HepG2 (cell line): Measurements from ENCODE around the gene VPS18. TPM values are rescaled to one million over a fixed set of nuclear protein-coding genes. Genes with fewer than 3 reads are reported as not detected.

Source experiments
- ATAC-seq: fragments of 200-7000 bp; cut with Tn5 transposase; 3 replicates; pipeline ENCODE4 v1.9.1; 2020; ENCODE audit warnings: mild to moderate bottlenecking, moderate library complexity
- BruUV-seq: library from RNA; stranded (reverse); fragments of 400-500 nt; replicated peaks from 2 replicates; lab custom pipeline; 2021; lab: Mats Ljungman, UMichigan
- CTCF ChIA-PET: fragments of 300-600 bp; formaldehyde crosslinking; extraction: SDS; loops from one replicate; lab custom pipeline; 2021; ENCODE audit warnings: low total read pairs, inconsistent platforms, low intra/inter-chr PET ratio; lab: Yijun Ruan, JAX
- POLR2A ChIA-PET: fragments of 350-600 bp; sonication (Branson Sonifier 250); formaldehyde crosslinking; loops from one replicate; lab custom pipeline; 2020; ENCODE audit warnings: antibody characterized with exemption, inconsistent platforms; lab: Yijun Ruan, JAX
- DNase-seq: peaks from one replicate; pipeline ENCODE4 v3.0.0-alpha.2; 2015; ENCODE audit warnings: low spot score
- FAIRE-seq: peaks from 3 replicates; lab custom pipeline; 2011; peaks lifted over from hg19 to GRCh38; lab: Jason Lieb, UNC
- H2AFZ ChIP-seq: one replicate; pipeline ENCODE4 v1.6.1; 2011; ENCODE audit warnings: low read length, inconsistent platforms
- H3K27ac ChIP-seq: fragments of 300-600 bp; 3 replicates; pipeline ENCODE4 v1.8.0; 2011; ENCODE audit warnings: mixed run types, mild to moderate bottlenecking, mixed read lengths, low read length, inconsistent platforms; ENCODE audit not compliant: insufficient read depth; ENCODE audit errors: extremely low read length
- H3K27me3 ChIP-seq, 2 experiments: fragments of 200-600 bp in 1 of 2; 2 replicates in 1 of 2; 3 replicates in 1 of 2; pipeline versions ENCODE4 v1.6.0 to v1.8.0; 2011; ENCODE audit warnings: low read length in 2 of 2, mild to moderate bottlenecking in 2 of 2, moderate library complexity in 2 of 2, inconsistent platforms in 1 of 2; ENCODE audit not compliant: insufficient read depth in 2 of 2, control insufficient read depth in 1 of 2
- H3K36me3 ChIP-seq, 2 experiments: fragments of 200-600 bp in 1 of 2; replicated peaks in 1 of 2; 2 replicates in 1 of 2; 3 replicates in 1 of 2; pipeline versions ENCODE4 v1.5.1 to v1.8.0; 2011; ENCODE audit warnings: low read length in 2 of 2, inconsistent platforms in 1 of 2; ENCODE audit not compliant: insufficient read depth in 2 of 2, control insufficient read depth in 1 of 2
- H3K4me1 ChIP-seq: 2 replicates; pipeline ENCODE4 v1.5.1; 2012; ENCODE audit warnings: low read length, inconsistent platforms; ENCODE audit not compliant: insufficient read depth
- H3K4me2 ChIP-seq: 2 replicates; pipeline ENCODE4 v1.6.0; 2011; ENCODE audit warnings: low read depth, low read length, inconsistent platforms
- H3K4me3 ChIP-seq, 3 experiments: fragments of 200-600 bp in 1 of 3; sonication (generic), shearing (Covaris generic) in 1 of 3; replicated peaks in 1 of 3; 2 replicates each; pipeline ENCODE4 v1.5.1; 2011 to 2016; ENCODE audit warnings: low read length in 3 of 3, inconsistent platforms in 2 of 3, low read depth in 2 of 3, mild to moderate bottlenecking in 2 of 3, control low read depth in 1 of 3, mixed read lengths in 1 of 3; ENCODE audit not compliant: insufficient read depth in 1 of 3
- H3K79me2 ChIP-seq: one replicate; pipeline ENCODE4 v1.6.1; 2011; ENCODE audit warnings: low read length, inconsistent platforms; ENCODE audit not compliant: insufficient read depth
- H3K9ac ChIP-seq: 2 replicates; pipeline ENCODE4 v1.6.0; 2011; ENCODE audit warnings: mild to moderate bottlenecking, low read depth, low read length, inconsistent platforms; ENCODE audit not compliant: insufficient read depth
- H3K9me3 ChIP-seq: 2 replicates; pipeline ENCODE4 v1.5.1; 2012; ENCODE audit warnings: mild to moderate bottlenecking, low read length
- H4K20me1 ChIP-seq: 2 replicates; pipeline ENCODE4 v1.6.0; 2011; ENCODE audit warnings: inconsistent platforms, mild to moderate bottlenecking, low read length, moderate library complexity; ENCODE audit not compliant: insufficient read depth
- CREM ChIP-seq, 2 experiments: sonication (generic) in 1 of 2; formaldehyde crosslinking in 1 of 2; IDR thresholded peaks; 2 replicates each; pipeline versions ENCODE4 v1.4.0 to v1.6.1; 2016 to 2020; ENCODE audit warnings: antibody characterized with exemption in 1 of 2, mild to moderate bottlenecking in 1 of 2, missing genetic modification reagents in 1 of 2
- EEA1 ChIP-seq: sonication (generic); formaldehyde crosslinking; IDR thresholded peaks from 2 replicates; pipeline ENCODE4 v1.5.1; 2020; ENCODE audit warnings: mild to moderate bottlenecking, missing genetic modification reagents, borderline replicate concordance
- KAT7 ChIP-seq: IDR thresholded peaks from 2 replicates; pipeline ENCODE4 v1.6.1; 2018; ENCODE audit warnings: borderline replicate concordance, missing compliant biosample characterization
- MTA3 ChIP-seq: sonication (generic); formaldehyde crosslinking; IDR thresholded peaks from 2 replicates; pipeline ENCODE4 v1.4.0; 2020; ENCODE audit warnings: missing genetic modification reagents
- NFYB ChIP-seq: sonication (generic); formaldehyde crosslinking; IDR thresholded peaks from 2 replicates; pipeline ENCODE4 v1.4.0; 2020; ENCODE audit warnings: missing genetic modification reagents
- SOX13 ChIP-seq, 3 experiments: fragments of 450-650 bp in 1 of 3; sonication (generic) in 1 of 3; formaldehyde crosslinking in 1 of 3; IDR thresholded peaks in 2 of 3; conservative IDR thresholded peaks in 1 of 3; 2 replicates each; pipeline versions ENCODE4 v1.5.0 to v1.6.1; 2016 to 2020; ENCODE audit warnings: antibody characterized with exemption in 1 of 3, mild to moderate bottlenecking in 1 of 3, missing compliant biosample characterization in 1 of 3, missing genetic modification reagents in 1 of 3, moderate library complexity in 1 of 3
- SYNCRIP ChIP-seq: fragments of 200-400 bp; formaldehyde crosslinking; IDR thresholded peaks from 2 replicates; pipeline ENCODE4 v1.6.1; 2018; ENCODE audit warnings: mild to moderate bottlenecking, low read depth, low read length; ENCODE audit not compliant: insufficient read depth
- TCF7L2 ChIP-seq: IDR thresholded peaks from 2 replicates; pipeline ENCODE4 v1.6.1; 2011; ENCODE audit warnings: mild to moderate bottlenecking, low read depth, low read length, moderate library complexity
- TRIM24 ChIP-seq: sonication (generic); formaldehyde crosslinking; IDR thresholded peaks from 2 replicates; pipeline ENCODE4 v1.8.0; 2022; ENCODE audit warnings: mild to moderate bottlenecking, missing genetic modification reagents
- ZFX ChIP-seq: sonication (generic); formaldehyde crosslinking; IDR thresholded peaks from 2 replicates; pipeline ENCODE4 v1.4.0; 2020; ENCODE audit warnings: mild to moderate bottlenecking, low read depth, missing genetic modification reagents, moderate library complexity
- ZNF619 ChIP-seq: sonication (generic); formaldehyde crosslinking; IDR thresholded peaks from 2 replicates; pipeline ENCODE4 v1.4.0; 2020; ENCODE audit warnings: mild to moderate bottlenecking, missing genetic modification reagents
- ZNF629 ChIP-seq: sonication (generic); formaldehyde crosslinking; conservative IDR thresholded peaks from 2 replicates; pipeline ENCODE4 v1.5.0; 2020; ENCODE audit warnings: missing genetic modification reagents
- WGBS: methylation state at CpG from one replicate; pipeline ENCODE4 v1.1.6; 2017; ENCODE audit warnings: low lambda C conversion rate; 5-methylcytosine and 5-hydroxymethylcytosine counted together
- in situ Hi-C: cut with HindIII; loops from 2 replicates; pipeline ENCODE4 v1.10.0; 2017; ENCODE audit warnings: low pct_unique_long_range_greater_than_20kb; ENCODE audit not compliant: extremely low pct_ligation_motif_present
- intact Hi-C: fragments of 100-400 bp; cut with micrococcal nuclease; formaldehyde crosslinking; loops from one replicate; pipeline ENCODE4 v1.10.0; 2022; ENCODE audit not compliant: unreplicated experiment
- polyA plus RNA-seq, 8 experiments: library from polyadenylated mRNA; depleted of rRNA in 3 of 8; stranded (reverse) in 7 of 8; unstranded in 1 of 8; fragments of >200 nt; fragmentation: Illumina TruSeq in 4 of 8; extraction: Trizol in 4 of 8; gene quantifications; 2 replicates each; pipeline versions ENCODE4 v1.2.1 to v1.2.3, GENCODE V29; 2011 to 2016; ENCODE audit warnings: low read depth in 4 of 8, missing spikeins in 1 of 8, mixed read lengths in 1 of 8; ENCODE audit not compliant: insufficient read depth in 1 of 8
- total RNA-seq, 5 experiments: library from RNA; depleted of rRNA; stranded (reverse); fragments of >200 nt; fragmentation: Illumina TruSeq; extraction: Trizol; gene quantifications; 2 replicates each; pipeline ENCODE4 v1.2.3, GENCODE V29; 2016; ENCODE audit warnings: low read depth in 1 of 5
- TF ChIP-seq, protein P1 (sequence below): sonication (generic); formaldehyde crosslinking; IDR thresholded peaks from 2 replicates; pipeline ENCODE4 v1.4.0; 2020; ENCODE audit warnings: mild to moderate bottlenecking, missing genetic modification reagents
- TF ChIP-seq, protein P2 (sequence below): sonication (generic); formaldehyde crosslinking; IDR thresholded peaks from 2 replicates; pipeline ENCODE4 v1.4.0; 2020; ENCODE audit warnings: missing genetic modification reagents
- TF ChIP-seq, protein P3 (sequence below): sonication (generic); formaldehyde crosslinking; IDR thresholded peaks from 2 replicates; pipeline ENCODE4 v1.5.1; 2020; ENCODE audit warnings: mild to moderate bottlenecking, missing genetic modification reagents, borderline replicate concordance

Gene VPS18
- total and polyA plus RNA-seq, 2 of the 13 experiments (the other 11 are each of a cell fraction or from before 2014, with no cell fraction given), result 5.8 to 17.0 TPM

DNA sequence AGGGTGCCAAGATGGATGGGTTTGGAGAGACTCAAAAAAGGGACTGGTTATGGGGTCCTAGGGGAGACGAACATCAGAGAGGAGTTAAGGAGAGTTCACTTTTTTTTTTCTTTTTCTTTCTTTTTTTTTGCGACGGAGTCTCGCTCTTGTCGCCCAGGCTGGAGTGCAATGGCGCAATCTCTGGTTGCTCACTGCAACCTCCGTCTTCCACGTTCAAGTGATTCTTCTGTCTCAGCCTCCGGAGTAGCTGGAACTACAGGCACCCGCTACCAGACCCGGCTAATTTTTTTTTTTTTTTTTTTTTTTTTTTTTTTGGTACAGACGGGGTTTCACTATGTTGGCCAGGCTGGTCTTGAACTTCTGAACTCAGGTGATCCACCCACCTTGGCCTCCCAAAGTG is 49.2 kb upstream of the VPS18 start:
- Histone ChIP-seq H2AFZ (no peak overlapping the region), H3K4me2 (no peak overlapping the region), H3K79me2 (no peaks in the 10 kb centered on the region), H3K36me3 (no peaks in the 10 kb centered on the region), H3K4me1 (peaks cover 49% of the 10 kb centered on the region), H4K20me1 (no peaks in the 10 kb centered on the region), H3K4me3 (no peak overlapping the region), H3K27ac (no peak overlapping the region), H3K27me3 (peaks cover 4 to 17% of the 10 kb centered on the region in 2 experiments; a peak in 3 of 5 replicates), H3K9ac (no peak overlapping the region), H3K9me3 (no peaks in the 10 kb centered on the region)
- no TSS peak for BruUV-seq
- DNase-seq, result no peak
- WGBS, result 68% methylated on average over 12 of the region's 12 CpGs
- intact Hi-C loops, result no loop called here
- ChIA-PET POLR2A (interaction anchor here (1.0 kb wide), 1 partner anchor 14 kb away, joined by 3 read pairs; no protein-coding TSS in a partner anchor), CTCF (no interaction called here)
- ATAC-seq, result no peak
- FAIRE-seq, result no peak
- in situ Hi-C loops, result no loop called here
- TF ChIP-seq EEA1, result no peak
- TF ChIP-seq SYNCRIP, result no peak
- TF ChIP-seq, protein P1, sequence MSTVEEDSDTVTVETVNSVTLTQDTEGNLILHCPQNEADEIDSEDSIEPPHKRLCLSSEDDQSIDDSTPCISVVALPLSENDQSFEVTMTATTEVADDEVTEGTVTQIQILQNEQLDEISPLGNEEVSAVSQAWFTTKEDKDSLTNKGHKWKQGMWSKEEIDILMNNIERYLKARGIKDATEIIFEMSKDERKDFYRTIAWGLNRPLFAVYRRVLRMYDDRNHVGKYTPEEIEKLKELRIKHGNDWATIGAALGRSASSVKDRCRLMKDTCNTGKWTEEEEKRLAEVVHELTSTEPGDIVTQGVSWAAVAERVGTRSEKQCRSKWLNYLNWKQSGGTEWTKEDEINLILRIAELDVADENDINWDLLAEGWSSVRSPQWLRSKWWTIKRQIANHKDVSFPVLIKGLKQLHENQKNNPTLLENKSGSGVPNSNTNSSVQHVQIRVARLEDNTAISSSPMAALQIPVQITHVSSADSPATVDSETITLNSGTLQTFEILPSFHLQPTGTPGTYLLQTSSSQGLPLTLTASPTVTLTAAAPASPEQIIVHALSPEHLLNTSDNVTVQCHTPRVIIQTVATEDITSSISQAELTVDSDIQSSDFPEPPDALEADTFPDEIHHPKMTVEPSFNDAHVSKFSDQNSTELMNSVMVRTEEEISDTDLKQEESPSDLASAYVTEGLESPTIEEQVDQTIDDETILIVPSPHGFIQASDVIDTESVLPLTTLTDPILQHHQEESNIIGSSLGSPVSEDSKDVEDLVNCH (CRISPR knock-in tag), result no peak
- TF ChIP-seq KAT7, result no peak
- no peak for TF ChIP-seq MTA3
- TF ChIP-seq NFYB, result no peak
- TF ChIP-seq ZNF629, result no peak
- TF ChIP-seq TCF7L2, result no peak
- TF ChIP-seq TRIM24 (CRISPR knock-in tag), result no peak
- TF ChIP-seq, protein P2, sequence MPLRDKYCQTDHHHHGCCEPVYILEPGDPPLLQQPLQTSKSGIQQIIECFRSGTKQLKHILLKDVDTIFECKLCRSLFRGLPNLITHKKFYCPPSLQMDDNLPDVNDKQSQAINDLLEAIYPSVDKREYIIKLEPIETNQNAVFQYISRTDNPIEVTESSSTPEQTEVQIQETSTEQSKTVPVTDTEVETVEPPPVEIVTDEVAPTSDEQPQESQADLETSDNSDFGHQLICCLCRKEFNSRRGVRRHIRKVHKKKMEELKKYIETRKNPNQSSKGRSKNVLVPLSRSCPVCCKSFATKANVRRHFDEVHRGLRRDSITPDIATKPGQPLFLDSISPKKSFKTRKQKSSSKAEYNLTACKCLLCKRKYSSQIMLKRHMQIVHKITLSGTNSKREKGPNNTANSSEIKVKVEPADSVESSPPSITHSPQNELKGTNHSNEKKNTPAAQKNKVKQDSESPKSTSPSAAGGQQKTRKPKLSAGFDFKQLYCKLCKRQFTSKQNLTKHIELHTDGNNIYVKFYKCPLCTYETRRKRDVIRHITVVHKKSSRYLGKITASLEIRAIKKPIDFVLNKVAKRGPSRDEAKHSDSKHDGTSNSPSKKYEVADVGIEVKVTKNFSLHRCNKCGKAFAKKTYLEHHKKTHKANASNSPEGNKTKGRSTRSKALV, result no peak
- no peak for TF ChIP-seq CREM (IDR thresholded peaks at IDR 0.05)
- no peak for TF ChIP-seq CREM (CRISPR knock-in tag; IDR thresholded peaks at IDR 0.05)
- TF ChIP-seq, protein P3, sequence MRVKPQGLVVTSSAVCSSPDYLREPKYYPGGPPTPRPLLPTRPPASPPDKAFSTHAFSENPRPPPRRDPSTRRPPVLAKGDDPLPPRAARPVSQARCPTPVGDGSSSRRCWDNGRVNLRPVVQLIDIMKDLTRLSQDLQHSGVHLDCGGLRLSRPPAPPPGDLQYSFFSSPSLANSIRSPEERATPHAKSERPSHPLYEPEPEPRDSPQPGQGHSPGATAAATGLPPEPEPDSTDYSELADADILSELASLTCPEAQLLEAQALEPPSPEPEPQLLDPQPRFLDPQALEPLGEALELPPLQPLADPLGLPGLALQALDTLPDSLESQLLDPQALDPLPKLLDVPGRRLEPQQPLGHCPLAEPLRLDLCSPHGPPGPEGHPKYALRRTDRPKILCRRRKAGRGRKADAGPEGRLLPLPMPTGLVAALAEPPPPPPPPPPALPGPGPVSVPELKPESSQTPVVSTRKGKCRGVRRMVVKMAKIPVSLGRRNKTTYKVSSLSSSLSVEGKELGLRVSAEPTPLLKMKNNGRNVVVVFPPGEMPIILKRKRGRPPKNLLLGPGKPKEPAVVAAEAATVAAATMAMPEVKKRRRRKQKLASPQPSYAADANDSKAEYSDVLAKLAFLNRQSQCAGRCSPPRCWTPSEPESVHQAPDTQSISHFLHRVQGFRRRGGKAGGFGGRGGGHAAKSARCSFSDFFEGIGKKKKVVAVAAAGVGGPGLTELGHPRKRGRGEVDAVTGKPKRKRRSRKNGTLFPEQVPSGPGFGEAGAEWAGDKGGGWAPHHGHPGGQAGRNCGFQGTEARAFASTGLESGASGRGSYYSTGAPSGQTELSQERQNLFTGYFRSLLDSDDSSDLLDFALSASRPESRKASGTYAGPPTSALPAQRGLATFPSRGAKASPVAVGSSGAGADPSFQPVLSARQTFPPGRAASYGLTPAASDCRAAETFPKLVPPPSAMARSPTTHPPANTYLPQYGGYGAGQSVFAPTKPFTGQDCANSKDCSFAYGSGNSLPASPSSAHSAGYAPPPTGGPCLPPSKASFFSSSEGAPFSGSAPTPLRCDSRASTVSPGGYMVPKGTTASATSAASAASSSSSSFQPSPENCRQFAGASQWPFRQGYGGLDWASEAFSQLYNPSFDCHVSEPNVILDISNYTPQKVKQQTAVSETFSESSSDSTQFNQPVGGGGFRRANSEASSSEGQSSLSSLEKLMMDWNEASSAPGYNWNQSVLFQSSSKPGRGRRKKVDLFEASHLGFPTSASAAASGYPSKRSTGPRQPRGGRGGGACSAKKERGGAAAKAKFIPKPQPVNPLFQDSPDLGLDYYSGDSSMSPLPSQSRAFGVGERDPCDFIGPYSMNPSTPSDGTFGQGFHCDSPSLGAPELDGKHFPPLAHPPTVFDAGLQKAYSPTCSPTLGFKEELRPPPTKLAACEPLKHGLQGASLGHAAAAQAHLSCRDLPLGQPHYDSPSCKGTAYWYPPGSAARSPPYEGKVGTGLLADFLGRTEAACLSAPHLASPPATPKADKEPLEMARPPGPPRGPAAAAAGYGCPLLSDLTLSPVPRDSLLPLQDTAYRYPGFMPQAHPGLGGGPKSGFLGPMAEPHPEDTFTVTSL (CRISPR knock-in tag), result no peak
- no peak for TF ChIP-seq ZNF619 (CRISPR knock-in tag)
- no peak for TF ChIP-seq ZFX (CRISPR knock-in tag)
- TF ChIP-seq SOX13 (IDR thresholded peaks at IDR 0.05), result no peak
- TF ChIP-seq SOX13 (CRISPR knock-in tag; conservative IDR thresholded peaks at IDR 0.05 in 1 of 2, IDR thresholded peaks at IDR 0.05 in 1 of 2), result no peak
